Eye (tissue), 1 donor: Measurements from ENCODE around the gene PCDHB11.
"Not testable (repeated sequence)": the region's sequence is repeated elsewhere in the genome, so short reads cannot be mapped to it uniquely, and the experiment has no call there.

Experiments used
- DNase-seq: peaks from one replicate; pipeline ENCODE4 v3.0.0-alpha.2; 2015

Gene PCDHB11

GRCh38 chr5:141199359-141200235 is at the start of gene PCDHB11:
Gene PCDHB11 (plus strand): TSS chr5:141199627. CDS start chr5:141199775, 148 bp downstream.
- DNase-seq, result peak; percentile 26

- peak; percentile 38 for DNase-seq
Measured at GRCh38 chr5:141149812-141150211, 49.6 kb upstream of the PCDHB11 start, which contains the start of gene PCDHB6. Gene PCDHB6 (plus strand): TSS chr5:141150057. CDS start chr5:141150258, 201 bp downstream.

- no peak for DNase-seq
Measured at GRCh38 chr5:141150224-141150992, 49.0 kb upstream of the PCDHB11 start.

GRCh38 chr5:141150993-141151325 is 48.5 kb upstream of the PCDHB11 start:
- no peak for DNase-seq

- not testable (repeated sequence) for DNase-seq
Measured at GRCh38 chr5:141151632-141152031, 47.8 kb upstream of the PCDHB11 start.

GRCh38 chr5:141152096-141152495 is 47.3 kb upstream of the PCDHB11 start:
- DNase-seq, result not testable (repeated sequence)

- no peak for DNase-seq
Measured at GRCh38 chr5:141155540-141156374, 43.7 kb upstream of the PCDHB11 start.

- DNase-seq, result not testable (repeated sequence)
Measured at GRCh38 chr5:141157356-141157755, 42.1 kb upstream of the PCDHB11 start.

- not testable (repeated sequence) for DNase-seq
Measured at GRCh38 chr5:141157901-141158300, 41.5 kb upstream of the PCDHB11 start.

GRCh38 chr5:141172381-141173204 is 26.8 kb upstream of the PCDHB11 start, which contains the start of gene PCDHB7:
Gene PCDHB7 (plus strand): TSS chr5:141172644. CDS start chr5:141172836, 192 bp downstream.
- peak; percentile 59 for DNase-seq

- DNase-seq, result not testable (repeated sequence)
Measured at GRCh38 chr5:141174291-141175104, 24.9 kb upstream of the PCDHB11 start.

- no peak for DNase-seq
Measured at GRCh38 chr5:141175933-141176332, 23.5 kb upstream of the PCDHB11 start.

- not testable (repeated sequence) for DNase-seq
Measured at GRCh38 chr5:141177577-141178191, 21.7 kb upstream of the PCDHB11 start, which contains the start of gene PCDHB8. Gene PCDHB8 (plus strand): TSS chr5:141177790. CDS start chr5:141178035, 245 bp downstream.

GRCh38 chr5:141179371-141179770 is 20.1 kb upstream of the PCDHB11 start:
- not testable (repeated sequence) for DNase-seq

GRCh38 chr5:141179876-141180275 is 19.6 kb upstream of the PCDHB11 start:
- DNase-seq, result not testable (repeated sequence)

GRCh38 chr5:141180313-141180712 is 19.1 kb upstream of the PCDHB11 start:
- DNase-seq, result no peak

- DNase-seq, result peak; percentile 52
Measured at GRCh38 chr5:141182248-141182647, 17.2 kb upstream of the PCDHB11 start, which contains the start of gene PCDHB16. Gene PCDHB16 (plus strand): TSS chr5:141182387. CDS start chr5:141182560, 173 bp downstream.

GRCh38 chr5:141184117-141184855 is 15.1 kb upstream of the PCDHB11 start:
- DNase-seq, result not testable (repeated sequence)

GRCh38 chr5:141186897-141187512 is 12.4 kb upstream of the PCDHB11 start, which contains the start of gene PCDHB9:
Gene PCDHB9 (plus strand): TSS chr5:141187161. CDS start chr5:141187319, 158 bp downstream.
- peak; percentile 42 for DNase-seq
